Muscle of arm (tissue), 12 donors: ENCODE measurements around the gene RETREG1. TPM values are rescaled to one million over a fixed set of nuclear protein-coding genes. Genes with fewer than 3 reads are reported as not detected.
"Not testable (repeated sequence)": the region's sequence is repeated elsewhere in the genome, so short reads cannot be mapped to it uniquely, and the experiment has no call there.

Source experiments
- DNase-seq: peaks from one replicate; pipeline ENCODE4 v3.0.0-alpha.2; 2013
- polyA plus RNA-seq, 12 donors: library from polyadenylated mRNA; unstranded; fragments of 120-200 nt; gene quantifications; one replicate each; pipeline ENCODE4 v1.2.1, GENCODE V29; 2013; ENCODE audit not compliant: insufficient read length in 12 of 12

The RETREG1 gene
- polyA plus RNA-seq, 12 donors: 35.1 to 98.4 (median 77.1) TPM; not detected in 1

DNA sequence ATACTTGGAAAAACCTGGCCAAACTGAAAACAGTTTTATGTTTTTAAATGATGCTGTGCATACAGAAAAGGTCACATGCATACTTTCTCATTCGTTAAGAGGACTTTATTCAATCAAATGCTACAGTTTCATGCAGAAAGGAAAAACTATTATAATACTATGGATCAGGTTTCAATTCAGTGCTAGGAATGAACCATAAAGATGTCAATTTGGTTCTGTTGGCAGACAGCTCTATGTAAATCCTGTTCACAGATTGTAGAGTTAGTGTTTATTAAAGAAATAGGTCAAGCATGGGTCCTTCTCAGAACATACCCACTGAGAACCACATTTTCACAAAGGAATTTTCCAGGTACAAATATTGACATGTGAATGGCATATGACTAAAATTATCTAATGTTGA, 57.1 kb downstream of the RETREG1 start:
- no peak for DNase-seq

- no peak for DNase-seq
Measured at GRCh38 chr5:16558984-16559629, 57.7 kb downstream of the RETREG1 start.

DNA sequence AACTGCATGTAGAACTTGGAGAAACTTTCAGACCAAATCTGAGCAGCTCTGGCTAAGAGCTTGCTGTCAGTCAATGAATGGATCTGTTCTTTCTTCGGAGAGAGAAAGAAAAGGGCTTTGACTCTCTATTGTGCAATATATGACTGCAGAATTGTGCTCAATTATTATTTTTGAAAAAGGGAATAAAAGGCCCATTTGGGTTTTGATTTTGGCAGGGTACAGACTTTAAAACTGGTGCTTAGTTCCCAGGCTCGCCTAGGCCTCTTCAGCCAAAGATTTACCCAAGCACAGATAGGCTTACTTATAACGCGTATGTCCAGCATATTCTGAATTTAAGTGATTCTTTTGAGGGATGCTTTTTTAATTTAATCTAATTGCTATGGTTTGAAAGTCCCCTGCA, 59.3 kb downstream of the RETREG1 start:
- no peak for DNase-seq

DNA sequence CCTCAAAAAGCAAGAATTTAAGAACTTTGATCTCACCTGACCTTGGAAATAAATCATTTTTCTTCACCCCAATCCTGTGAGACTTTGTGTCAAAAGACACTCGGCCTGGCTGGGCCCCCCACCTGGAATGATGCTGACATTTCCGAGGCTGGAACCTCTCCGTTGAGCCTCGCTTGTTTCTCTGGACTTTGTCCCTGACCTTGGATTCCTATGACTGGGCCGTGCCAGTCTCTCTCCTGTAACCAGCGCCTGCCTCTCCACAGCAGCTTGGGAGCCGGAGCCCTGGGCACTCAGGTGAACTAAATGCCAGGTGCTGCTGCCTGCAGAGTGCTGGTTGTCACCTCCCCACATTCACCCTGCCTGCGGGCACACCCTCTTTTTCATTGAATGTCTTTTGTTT, 62.7 kb downstream of the RETREG1 start:
- DNase-seq: no peak

GRCh38 chr5:16552666-16553343, 64.0 kb downstream of the RETREG1 start:
- DNase-seq: peak; percentile 72

GRCh38 chr5:16551628-16552027, 65.2 kb downstream of the RETREG1 start:
- no peak for DNase-seq

DNA sequence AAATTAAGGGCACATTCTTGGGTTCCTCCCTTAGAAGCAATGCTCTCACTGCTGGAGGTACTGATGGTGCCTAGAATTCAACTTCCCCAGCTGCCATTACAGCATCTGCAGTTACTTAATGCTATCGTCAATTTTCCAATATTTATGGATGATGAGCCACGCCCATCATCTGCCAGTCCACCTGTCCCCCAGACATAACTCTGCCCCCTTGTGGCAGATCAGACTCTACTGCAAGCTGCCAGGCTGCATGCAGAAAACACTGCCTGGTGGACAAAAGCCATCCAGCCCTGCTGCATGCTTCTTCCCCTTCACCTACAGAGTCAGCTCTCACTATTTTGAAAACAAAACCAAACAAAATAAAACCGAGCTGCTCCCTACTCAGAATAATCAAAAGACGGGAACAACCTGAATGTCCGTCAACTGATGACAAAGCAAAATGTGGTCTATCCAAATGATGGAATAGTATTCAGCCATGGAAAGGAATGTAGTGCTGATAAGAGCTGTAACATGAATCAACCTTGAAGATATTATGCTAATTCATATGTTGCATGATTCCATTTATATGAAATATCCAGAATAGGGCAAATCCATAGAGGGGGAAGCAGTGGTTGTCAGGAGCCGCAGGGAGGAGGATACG, 66.4 kb downstream of the RETREG1 start:
- no peak for DNase-seq

- no peak for DNase-seq
Measured at GRCh38 chr5:16549491-16550206, 67.1 kb downstream of the RETREG1 start.

DNA sequence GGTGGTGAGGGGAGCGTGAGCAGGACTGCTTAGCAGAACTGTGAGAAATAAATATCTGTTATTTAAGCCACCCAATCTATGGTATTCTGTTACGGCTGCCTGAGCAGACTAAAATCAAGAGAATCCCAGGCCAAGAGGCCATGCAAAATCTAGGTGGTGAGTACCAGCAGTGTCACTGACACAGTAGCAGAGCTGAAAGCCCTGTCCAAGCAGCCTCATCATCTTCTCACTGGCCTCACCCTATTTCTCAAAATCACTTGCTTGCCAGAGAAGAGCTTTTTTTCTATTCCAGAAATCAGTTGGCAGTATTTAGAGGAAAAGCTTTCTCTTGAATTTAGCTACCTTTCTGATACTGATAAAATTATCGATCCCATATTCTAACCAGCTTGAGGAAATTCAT, 68.0 kb downstream of the RETREG1 start:
- no peak for DNase-seq

DNA sequence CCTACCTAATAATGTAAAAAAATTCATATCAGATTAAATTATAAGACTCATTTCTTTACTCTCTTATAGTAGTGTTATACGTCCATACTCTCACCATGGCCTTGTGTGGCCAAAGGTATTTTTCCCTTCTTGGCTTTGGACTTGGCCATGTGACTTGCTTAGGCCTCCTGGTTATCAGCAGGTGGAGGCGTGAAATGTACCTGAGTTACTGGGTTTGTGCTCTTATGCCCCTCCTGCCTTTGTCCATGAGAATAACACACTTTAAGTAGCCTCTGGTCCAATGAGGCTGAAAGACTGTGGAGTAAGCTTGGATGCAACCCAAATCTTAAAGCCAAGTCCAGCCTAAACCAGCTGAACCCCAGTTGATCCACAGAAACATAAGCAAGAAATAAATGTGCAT, 68.7 kb downstream of the RETREG1 start:
- DNase-seq: no peak

GRCh38 chr5:16547200-16547842, 69.5 kb downstream of the RETREG1 start:
- DNase-seq: no peak

- no peak for DNase-seq
Measured at GRCh38 chr5:16546732-16547131, 70.1 kb downstream of the RETREG1 start.

- DNase-seq: no peak
Measured at GRCh38 chr5:16544607-16545374, 72.0 kb downstream of the RETREG1 start.

GRCh38 chr5:16543206-16543605, 73.6 kb downstream of the RETREG1 start:
- DNase-seq: not testable (repeated sequence)

DNA sequence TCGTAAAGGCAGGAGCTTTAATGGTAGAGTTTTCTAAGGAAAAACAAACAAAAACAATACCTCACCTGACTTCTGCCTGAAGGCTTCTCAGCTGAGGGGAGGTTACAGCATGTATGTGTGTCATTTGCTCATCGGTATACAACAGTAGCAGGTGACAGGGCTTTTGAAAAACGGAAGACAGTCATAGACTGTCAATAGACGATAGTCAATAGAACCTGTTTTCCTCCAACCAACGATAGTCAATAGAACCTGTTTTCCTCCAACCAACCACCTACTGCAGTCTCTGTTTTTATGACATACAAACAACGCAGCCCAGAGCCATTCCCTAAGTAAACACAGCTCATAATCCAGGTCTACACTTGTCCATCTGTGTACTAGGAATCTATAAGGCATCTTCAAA, 74.6 kb downstream of the RETREG1 start:
- no peak for DNase-seq

GRCh38 chr5:16541592-16541991, 75.2 kb downstream of the RETREG1 start:
- DNase-seq: not testable (repeated sequence)

DNA sequence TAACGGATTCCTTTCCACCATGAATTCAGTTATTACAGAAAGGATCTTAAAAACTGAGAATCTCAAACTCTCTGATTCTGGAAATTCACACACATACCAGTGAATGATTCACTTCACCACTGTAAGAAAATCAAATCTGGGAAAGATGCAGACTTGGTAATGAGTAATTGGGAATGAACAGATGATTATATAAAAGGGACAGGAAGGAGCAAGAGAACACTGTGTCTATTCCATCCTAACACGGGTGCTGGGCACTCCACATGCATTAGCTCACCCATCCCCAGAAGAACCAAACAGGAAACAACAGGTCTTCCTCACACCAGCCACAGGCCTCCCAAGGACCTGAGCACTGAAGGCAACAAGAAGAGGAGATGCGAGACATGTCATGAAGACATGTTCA, 76.4 kb downstream of the RETREG1 start:
- no peak for DNase-seq

- DNase-seq: peak; percentile 36
Measured at GRCh38 chr5:16539169-16539666, 77.6 kb downstream of the RETREG1 start.

GRCh38 chr5:16538006-16538405, 78.8 kb downstream of the RETREG1 start:
- peak; percentile 39 for DNase-seq

DNA sequence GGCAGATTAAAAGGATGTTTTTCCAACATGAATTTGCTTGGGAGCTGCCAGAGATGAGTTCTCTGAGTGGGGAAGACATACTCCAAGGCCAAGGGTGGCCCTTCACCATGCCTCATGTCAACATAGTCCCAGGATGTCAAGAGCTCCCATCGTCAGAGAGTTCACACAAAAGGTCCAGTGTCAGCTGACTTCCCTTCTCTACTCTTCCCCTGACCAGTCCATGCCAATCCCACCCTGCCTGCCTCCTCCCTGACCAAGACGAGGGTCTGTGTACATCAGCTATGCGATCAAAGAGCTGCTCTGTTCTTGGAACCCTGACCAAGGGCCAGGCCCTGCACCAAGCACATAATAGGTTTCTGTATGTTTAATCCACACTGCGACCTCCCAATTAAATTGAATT, 80.0 kb downstream of the RETREG1 start:
- no peak for DNase-seq

DNA sequence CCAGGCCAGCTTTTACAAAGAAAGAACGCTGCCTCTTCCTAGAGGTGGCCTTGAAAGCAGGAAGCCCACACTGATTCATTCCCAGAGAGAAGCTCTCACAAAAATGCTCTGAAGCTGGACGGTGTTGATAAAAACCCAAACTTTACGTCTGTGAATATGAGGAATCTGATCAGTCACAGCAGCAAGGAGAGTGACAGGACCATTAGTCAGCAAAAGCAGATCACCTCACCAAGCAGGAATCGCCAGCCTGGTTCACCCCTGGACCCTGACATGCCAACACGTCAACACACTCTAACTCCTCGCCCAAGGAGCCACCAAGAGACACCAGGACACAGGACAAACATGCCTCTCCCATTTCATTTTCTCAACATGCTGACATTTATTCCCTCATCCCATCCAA, 80.6 kb downstream of the RETREG1 start:
- DNase-seq: no peak
